Lung (tissue), 13 donors: ENCODE data around the gene FBXO36. TPM values are rescaled to one million over a fixed set of nuclear protein-coding genes. Genes with fewer than 3 reads are reported as not detected.

ENCODE experiments used
- ATAC-seq: fragments of 200-7000 bp; cut with Tn5 transposase; one replicate; pipeline ENCODE4 v1.9.1; 2020; ENCODE audit warnings: moderate number of reproducible peaks; ENCODE audit not compliant: insufficient read depth, low FRiP score
- DNase-seq, 3 donors: peaks; one replicate each; pipeline ENCODE4 v3.0.0-alpha.2; 2013 to 2017
- H3K27ac ChIP-seq, 2 donors: one replicate each; pipeline ENCODE4 v1.5.1; 2013; ENCODE audit warnings: mild to moderate bottlenecking in 2 of 2, moderate library complexity in 2 of 2, control low read depth in 1 of 2, inconsistent platforms in 1 of 2, low read depth in 1 of 2, low read length in 1 of 2
- H3K27me3 ChIP-seq, 3 donors: one replicate each; pipeline ENCODE4 v1.5.1; 2013; ENCODE audit warnings: low read length in 2 of 3; ENCODE audit not compliant: control insufficient read depth in 3 of 3, insufficient read depth in 3 of 3
- H3K36me3 ChIP-seq, 4 donors: one replicate each; pipeline ENCODE4 v1.5.1; 2013; ENCODE audit warnings: low read length in 4 of 4, mild to moderate bottlenecking in 1 of 4, moderate library complexity in 1 of 4; ENCODE audit not compliant: control insufficient read depth in 4 of 4, insufficient read depth in 4 of 4
- H3K4me1 ChIP-seq, 5 donors: one replicate each; pipeline ENCODE4 v1.5.1; 2013; ENCODE audit warnings: low read length in 5 of 5, mild to moderate bottlenecking in 2 of 5, moderate library complexity in 1 of 5; ENCODE audit not compliant: control insufficient read depth in 5 of 5, insufficient read depth in 5 of 5
- H3K4me3 ChIP-seq: one replicate; pipeline ENCODE4 v1.5.1; 2013; ENCODE audit warnings: mild to moderate bottlenecking, control low read depth, moderate library complexity
- H3K9ac ChIP-seq, 2 donors: one replicate each; pipeline ENCODE4 v1.5.1; 2013; ENCODE audit warnings: low read length in 2 of 2, control low read depth in 1 of 2; ENCODE audit not compliant: insufficient read depth in 1 of 2
- H3K9me3 ChIP-seq, 4 donors: one replicate each; pipeline ENCODE4 v1.5.1; 2013; ENCODE audit warnings: low read length in 3 of 4, mild to moderate bottlenecking in 1 of 4, moderate library complexity in 1 of 4; ENCODE audit not compliant: control insufficient read depth in 4 of 4, insufficient read depth in 3 of 4
- CTCF ChIP-seq: IDR thresholded peaks from 2 replicates; pipeline ENCODE4 v1.5.1; 2012; ENCODE audit warnings: mild to moderate bottlenecking; ENCODE audit errors: control extremely low read depth, extremely low read depth
- WGBS, 2 donors: extraction: QIAGEN DNeasy Blood & Tissue Kit; methylation state at CpG; one replicate each; pipeline ENCODE4 v1.1.7; 2013; 5-methylcytosine and 5-hydroxymethylcytosine counted together
- polyA plus RNA-seq, 2 donors: library from polyadenylated mRNA; stranded (reverse); fragments of 200-250 nt; gene quantifications; one replicate each; pipeline ENCODE4 v1.2.1, GENCODE V29; 2013
- small RNA-seq: library from RNA; depleted of rRNA; stranded (forward); fragments of <200 nt; gene quantifications from one replicate; pipeline ENCODE3, GENCODE V24; 2014; ENCODE audit warnings: low replicate concordance
- total RNA-seq, 2 donors: library from RNA; depleted of rRNA in 1 of 2; stranded (reverse); fragments of >200 nt in 1 of 2; gene quantifications; one replicate each; pipeline ENCODE4 v1.2.1, GENCODE V29; 2014 to 2021
- donor health status: control.
- donor health status: control.
- donor health status: Bipolar disorder and iron deficiency.
- donor health status: healthy.
- donor health status: DM: yes; HTN: yes; CAD: no.

Gene FBXO36
- total and polyA plus RNA-seq, 4 donors = 2.2 to 9.3 (median 4.4) TPM

- WGBS, 2 donors = 85 to 86% methylated on average over 3 of the region's 3 CpGs
- H3K4me3 ChIP-seq = no peak overlapping the region
- H3K36me3 ChIP-seq = no peaks in the 10 kb centered on the region
- no peaks in the 10 kb centered on the region for H3K27me3 ChIP-seq
- H3K9me3 ChIP-seq = no peaks in the 10 kb centered on the region
- ATAC-seq (no peak), DNase-seq (no peak)
- no peak overlapping the region for H3K9ac ChIP-seq
- peaks cover 0 to 3% (median 0%) of the 10 kb centered on the region in 5 donors for H3K4me1 ChIP-seq
- no peak for TF ChIP-seq CTCF
- no peak overlapping the region for H3K27ac ChIP-seq
Observed at GRCh38 chr2:230060672-230061293, 138.5 kb downstream of the FBXO36 start.

Small RNA genes lying within 50 kb of the gene (small RNA-seq; reads per million reads assigned to genes)
- not detected for gene RNU6-1027P
- gene RNU6-613P = not detected
- not detected for gene RNU6-964P
- not detected for gene RNY4P19

Other genes with a start within 250 kb of the FBXO36 start
- gene DNER, start 207.9 kb upstream of the FBXO36 start, total RNA-seq = 1 to 10 TPM; 4.7 to 5.8 TPM
- 1 to 10 TPM in 1 of 2 donors, under 1 TPM in 1; 0.63 to 2.0 TPM for gene DNER, start 207.9 kb upstream of the FBXO36 start, polyA plus RNA-seq
- gene TRIP12, start 494 bp upstream of the FBXO36 start, total RNA-seq = 100 to 1,000 TPM; 184 to 358 TPM
- gene TRIP12, start 494 bp upstream of the FBXO36 start, polyA plus RNA-seq = 10 to 100 TPM; 18.6 to 52.8 TPM
- gene SLC16A14, start 146.4 kb downstream of the FBXO36 start, total RNA-seq = 1 to 10 TPM; 5.2 to 8.2 TPM
- 1 to 10 TPM in 1 of 2 donors, under 1 TPM in 1; 0.85 to 1.7 TPM for gene SLC16A14, start 146.4 kb downstream of the FBXO36 start, polyA plus RNA-seq